Activated CD4-positive, alpha-beta T cell treated with anti-CD3 and anti-CD28 coated beads, Interleukin-2, amount 50 U/mL, for 16 hours (primary cell): ENCODE measurements around the gene NUDT22.

ENCODE experiments used
- DNase-seq: peaks from one replicate; pipeline ENCODE4 v3.0.0-alpha.2; 2020

NUDT22 gene

GRCh38 chr11:64259533-64260067 lies 33.5 kb downstream of the NUDT22 start:
- DNase-seq = no peak

GRCh38 chr11:64260147-64260708 lies 34.2 kb downstream of the NUDT22 start:
- DNase-seq = no peak

GRCh38 chr11:64261556-64262080 lies 35.5 kb downstream of the NUDT22 start:
- DNase-seq = no peak

- no peak for DNase-seq
Observed at GRCh38 chr11:64262271-64263002, 36.4 kb downstream of the NUDT22 start.

- no peak for DNase-seq
Observed at GRCh38 chr11:64263021-64263946, 37.2 kb downstream of the NUDT22 start.

- DNase-seq = no peak
Observed at GRCh38 chr11:64263947-64264317, 37.9 kb downstream of the NUDT22 start.

- DNase-seq = no peak
Observed at GRCh38 chr11:64264371-64264852, 38.3 kb downstream of the NUDT22 start.

- DNase-seq = no peak
Observed at GRCh38 chr11:64265176-64266160, 39.4 kb downstream of the NUDT22 start.

- no peak for DNase-seq
Observed at GRCh38 chr11:64266339-64266738, 40.3 kb downstream of the NUDT22 start.

GRCh38 chr11:64267207-64267945 lies 41.3 kb downstream of the NUDT22 start:
- DNase-seq = no peak

- DNase-seq = no peak
Observed at GRCh38 chr11:64268025-64268892, 42.2 kb downstream of the NUDT22 start.

GRCh38 chr11:64268893-64269539 lies 42.9 kb downstream of the NUDT22 start:
- DNase-seq = peak; percentile 69

GRCh38 chr11:64269540-64270220 lies 43.6 kb downstream of the NUDT22 start:
- peak; percentile 99 for DNase-seq

- no peak for DNase-seq
Observed at GRCh38 chr11:64275031-64275800, 49.1 kb downstream of the NUDT22 start.

GRCh38 chr11:64275841-64276240 lies 49.8 kb downstream of the NUDT22 start:
- DNase-seq = no peak

GRCh38 chr11:64276653-64277431 lies 50.8 kb downstream of the NUDT22 start:
- DNase-seq = no peak

- no peak for DNase-seq
Observed at GRCh38 chr11:64278576-64279190, 52.6 kb downstream of the NUDT22 start.
